AG04449 (cell line): ENCODE measurements around the gene RUNX1.

Experiments
- CTCF ChIA-PET: fragments of 350-600 bp; formaldehyde crosslinking; extraction: SDS; loops from one replicate; lab custom pipeline; 2021; ENCODE audit warnings: antibody characterized with exemption; lab: Yijun Ruan, JAX
- POLR2A ChIA-PET: fragments of 400-600, 350-600 bp; formaldehyde crosslinking; extraction: SDS; loops from one replicate; lab custom pipeline; 2020; ENCODE audit warnings: antibody characterized with exemption, inconsistent platforms; lab: Yijun Ruan, JAX
- DNase-seq: peaks from one replicate; pipeline ENCODE4 v3.0.0-alpha.2; 2010; ENCODE audit warnings: low read depth, low spot score
- H3K4me3 ChIP-seq: 2 replicates; pipeline ENCODE4 v1.5.1; 2011; ENCODE audit warnings: low read depth, mild to moderate bottlenecking, control low read depth, low read length
- TF ChIP-seq, protein P1 (sequence below): IDR thresholded peaks from one replicate; pipeline ENCODE4 v1.5.1; 2011; ENCODE audit warnings: mild to moderate bottlenecking, moderate library complexity, low read length, control low read depth, inconsistent platforms; ENCODE audit not compliant: insufficient read depth; ENCODE audit errors: missing control alignments

Gene RUNX1

DNA sequence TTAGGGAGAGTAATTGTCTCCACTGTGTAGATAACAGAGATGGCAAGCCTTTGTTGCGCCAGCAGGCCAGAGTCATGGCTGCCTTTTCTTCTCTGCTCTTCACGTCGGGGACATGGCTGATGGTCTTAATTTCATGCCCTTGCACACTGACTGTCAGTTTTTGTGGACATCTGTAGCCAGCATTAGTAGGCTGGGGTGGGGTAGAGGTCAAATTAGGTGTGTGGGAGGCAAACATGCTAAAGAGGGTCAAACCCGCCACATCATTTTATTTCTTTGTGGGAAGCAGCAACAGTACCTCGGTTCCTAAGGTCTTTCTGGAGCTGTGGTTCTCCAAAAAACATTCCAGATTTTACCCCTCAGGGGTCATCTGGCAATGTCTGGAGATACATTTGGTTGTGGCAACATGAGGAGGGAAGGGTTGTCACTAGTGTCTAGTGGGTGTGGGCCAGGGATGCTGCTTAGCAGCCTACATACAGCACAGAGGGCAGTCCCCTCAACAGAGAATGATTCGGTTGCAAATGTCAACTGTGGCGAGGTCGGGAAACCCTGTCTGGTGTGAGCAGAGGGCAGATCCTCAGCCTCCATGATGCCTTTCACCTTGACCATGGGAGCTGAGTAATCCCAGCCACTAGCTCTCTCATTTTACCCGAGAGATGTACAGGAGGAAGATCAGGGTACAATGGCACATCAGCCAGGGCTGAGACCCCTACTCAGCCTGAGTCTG is 14.7 kb downstream of the RUNX1 start:
- CTCF ChIA-PET: no interaction called here
- TF ChIP-seq, protein P1, sequence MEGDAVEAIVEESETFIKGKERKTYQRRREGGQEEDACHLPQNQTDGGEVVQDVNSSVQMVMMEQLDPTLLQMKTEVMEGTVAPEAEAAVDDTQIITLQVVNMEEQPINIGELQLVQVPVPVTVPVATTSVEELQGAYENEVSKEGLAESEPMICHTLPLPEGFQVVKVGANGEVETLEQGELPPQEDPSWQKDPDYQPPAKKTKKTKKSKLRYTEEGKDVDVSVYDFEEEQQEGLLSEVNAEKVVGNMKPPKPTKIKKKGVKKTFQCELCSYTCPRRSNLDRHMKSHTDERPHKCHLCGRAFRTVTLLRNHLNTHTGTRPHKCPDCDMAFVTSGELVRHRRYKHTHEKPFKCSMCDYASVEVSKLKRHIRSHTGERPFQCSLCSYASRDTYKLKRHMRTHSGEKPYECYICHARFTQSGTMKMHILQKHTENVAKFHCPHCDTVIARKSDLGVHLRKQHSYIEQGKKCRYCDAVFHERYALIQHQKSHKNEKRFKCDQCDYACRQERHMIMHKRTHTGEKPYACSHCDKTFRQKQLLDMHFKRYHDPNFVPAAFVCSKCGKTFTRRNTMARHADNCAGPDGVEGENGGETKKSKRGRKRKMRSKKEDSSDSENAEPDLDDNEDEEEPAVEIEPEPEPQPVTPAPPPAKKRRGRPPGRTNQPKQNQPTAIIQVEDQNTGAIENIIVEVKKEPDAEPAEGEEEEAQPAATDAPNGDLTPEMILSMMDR: no peak
- no peak for DNase-seq
- no peak overlapping the region for H3K4me3 ChIP-seq
- POLR2A ChIA-PET: no interaction called here

DNA sequence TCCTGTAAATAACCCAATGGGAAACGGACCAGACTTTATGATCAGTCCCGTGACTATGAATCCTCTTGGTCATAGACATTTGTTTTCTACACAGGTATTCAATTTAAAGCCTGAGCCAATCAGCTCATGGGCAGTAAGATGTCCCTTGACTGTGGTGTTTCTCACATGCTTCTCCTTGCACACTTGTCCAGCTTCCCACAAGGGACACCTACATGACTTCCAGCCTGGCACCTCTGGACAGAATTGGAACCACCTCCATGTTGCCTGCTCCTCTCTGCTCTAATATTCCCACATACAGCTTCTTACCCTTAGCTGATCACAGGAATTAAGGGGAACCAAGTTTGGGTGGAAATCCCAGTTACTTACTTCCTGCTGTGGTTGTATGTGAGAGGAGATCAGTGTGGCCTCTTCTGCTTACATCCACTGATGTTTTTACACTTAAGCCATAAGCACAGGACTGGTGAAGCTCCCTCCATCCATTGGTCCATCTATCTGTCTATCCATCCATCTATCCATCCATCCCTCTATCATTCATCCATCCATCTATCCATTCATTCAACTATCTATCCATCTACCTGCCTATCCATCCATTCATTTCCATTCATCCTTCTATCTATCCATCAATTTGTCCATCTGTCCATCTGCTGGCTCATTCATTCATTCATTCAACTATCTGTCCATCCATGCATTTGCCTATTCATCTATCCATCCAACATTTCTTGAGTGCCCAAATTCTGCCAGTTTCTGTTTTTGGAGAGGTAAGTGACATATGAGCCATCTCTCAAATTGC is 16.4 kb downstream of the RUNX1 start:
- H3K4me3 ChIP-seq: no peak overlapping the region
- POLR2A ChIA-PET: no interaction called here

DNA sequence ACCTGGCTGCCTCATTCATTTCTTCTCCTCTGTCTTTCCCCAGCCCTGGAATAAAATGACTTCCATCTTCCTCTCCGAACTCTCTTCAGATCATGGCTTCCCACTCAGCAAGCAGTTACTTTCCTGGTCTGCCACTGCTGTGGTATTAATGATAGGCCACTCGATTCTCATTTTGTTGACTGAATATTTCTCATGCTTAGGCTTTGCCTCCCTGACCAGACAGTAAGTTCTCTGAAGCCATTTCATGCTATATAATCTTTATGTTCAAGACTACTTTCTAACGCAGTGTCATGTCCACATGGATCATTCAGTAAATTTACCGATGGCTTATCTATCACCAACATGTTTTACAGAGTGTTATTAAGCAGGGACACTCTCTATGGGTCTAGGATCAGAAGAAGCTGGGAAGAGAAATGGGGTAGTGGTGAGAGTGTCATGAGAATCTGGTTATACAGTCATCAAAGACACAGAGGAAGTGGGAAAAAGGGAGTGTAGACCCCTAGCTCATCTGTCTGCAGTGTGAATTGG is 20.6 kb downstream of the RUNX1 start:
- POLR2A ChIA-PET: no interaction called here
- TF ChIP-seq, protein P1: no peak
- CTCF ChIA-PET: interaction anchor here (1.0 to 1.3 kb wide), 2 partner anchors 14 to 812 kb away, joined by 3 read pairs; no protein-coding TSS in a partner anchor
- DNase-seq: no peak
- H3K4me3 ChIP-seq: no peak overlapping the region

More for the DNA sequence above, 16.4 kb downstream of the RUNX1 start:
- TF ChIP-seq, protein P1: no peak
- CTCF ChIA-PET: no interaction called here
- DNase-seq: no peak

- TF ChIP-seq, protein P1: no peak
- DNase-seq: no peak
- POLR2A ChIA-PET: no interaction called here
- no peak overlapping the region for H3K4me3 ChIP-seq
- CTCF ChIA-PET: interaction anchor here (1.4 kb wide), 1 partner anchor 13 kb away, joined by 4 read pairs; no protein-coding TSS in a partner anchor
These were observed 21.3 kb downstream of the RUNX1 start for GRCh38 chr21:35027563-35028450.

- CTCF ChIA-PET: interaction anchor here (0.5 to 1.4 kb wide), 5 partner anchors 9 to 854 kb away, joined by 3 to 4 read pairs (median 3); no protein-coding TSS in a partner anchor
- peak overlapping the region; percentile 37 for H3K4me3 ChIP-seq
- TF ChIP-seq, protein P1: no peak
- POLR2A ChIA-PET: no interaction called here
- DNase-seq: no peak
These were observed 22.2 kb downstream of the RUNX1 start for GRCh38 chr21:35026617-35027562.
